ENCODE measurements around the gene THG1L. TPM values are rescaled to one million over a fixed set of nuclear protein-coding genes. Genes with fewer than 3 reads are reported as not detected.

Gene THG1L
- total RNA-seq, 1 donor from 2014 or later: 6.4 TPM

DNA sequence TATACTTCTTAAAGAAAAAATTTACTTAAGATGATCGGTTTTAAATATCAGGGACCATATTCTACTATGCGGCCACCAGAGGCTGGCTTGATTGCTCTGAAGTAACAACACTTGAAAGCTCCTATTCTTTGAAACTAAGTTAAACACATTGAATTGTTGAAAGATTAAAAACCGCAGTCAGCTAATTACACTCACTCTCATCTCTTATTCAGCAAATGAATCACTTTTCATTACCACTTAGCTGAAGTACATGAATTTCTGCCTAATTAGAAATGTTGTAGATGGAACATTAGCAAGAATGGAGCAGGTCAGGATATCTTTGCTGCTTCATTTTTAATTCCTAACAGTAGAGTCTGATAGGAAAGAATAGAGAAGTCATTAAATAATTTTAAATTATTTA is 54.6 kb downstream of the THG1L start:
- DNase-seq (ENCODE audit: low spot score): no peak
- Mint-ChIP-seq H3K27ac (ENCODE audit: unreplicated experiment) (no peak overlapping the region), H3K4me3 (ENCODE audit: unreplicated experiment) (no peak overlapping the region), H3K4me1 (ENCODE audit: unreplicated experiment) (no peaks in the 10 kb centered on the region), H3K9me3 (ENCODE audit: unreplicated experiment) (no peaks in the 10 kb centered on the region), H3K36me3 (ENCODE audit: low read depth, unreplicated experiment) (no peaks in the 10 kb centered on the region), H3K27me3 (ENCODE audit: unreplicated experiment) (no peaks in the 10 kb centered on the region)
- TF ChIP-seq, protein P1, sequence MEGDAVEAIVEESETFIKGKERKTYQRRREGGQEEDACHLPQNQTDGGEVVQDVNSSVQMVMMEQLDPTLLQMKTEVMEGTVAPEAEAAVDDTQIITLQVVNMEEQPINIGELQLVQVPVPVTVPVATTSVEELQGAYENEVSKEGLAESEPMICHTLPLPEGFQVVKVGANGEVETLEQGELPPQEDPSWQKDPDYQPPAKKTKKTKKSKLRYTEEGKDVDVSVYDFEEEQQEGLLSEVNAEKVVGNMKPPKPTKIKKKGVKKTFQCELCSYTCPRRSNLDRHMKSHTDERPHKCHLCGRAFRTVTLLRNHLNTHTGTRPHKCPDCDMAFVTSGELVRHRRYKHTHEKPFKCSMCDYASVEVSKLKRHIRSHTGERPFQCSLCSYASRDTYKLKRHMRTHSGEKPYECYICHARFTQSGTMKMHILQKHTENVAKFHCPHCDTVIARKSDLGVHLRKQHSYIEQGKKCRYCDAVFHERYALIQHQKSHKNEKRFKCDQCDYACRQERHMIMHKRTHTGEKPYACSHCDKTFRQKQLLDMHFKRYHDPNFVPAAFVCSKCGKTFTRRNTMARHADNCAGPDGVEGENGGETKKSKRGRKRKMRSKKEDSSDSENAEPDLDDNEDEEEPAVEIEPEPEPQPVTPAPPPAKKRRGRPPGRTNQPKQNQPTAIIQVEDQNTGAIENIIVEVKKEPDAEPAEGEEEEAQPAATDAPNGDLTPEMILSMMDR (IDR thresholded peaks at IDR 0.05; ENCODE audit: unreplicated experiment): no peak

Other genes with a start within 250 kb of the THG1L start
- 176 TPM for gene ADAM19, start 155.6 kb upstream of the THG1L start, total RNA-seq (ENCODE audit: unreplicated experiment)
- 0.15 TPM for gene SOX30, start 79.0 kb upstream of the THG1L start, total RNA-seq (ENCODE audit: unreplicated experiment)
- not detected for gene C5orf52, start 59.9 kb upstream of the THG1L start, total RNA-seq (ENCODE audit: unreplicated experiment)
- 6.0 TPM for gene LSM11, start 12.3 kb downstream of the THG1L start, total RNA-seq (ENCODE audit: unreplicated experiment)
- gene CLINT1, start 127.7 kb downstream of the THG1L start, total RNA-seq (ENCODE audit: unreplicated experiment): 72.9 TPM